Measurements from ENCODE around the gene ZNF138.

The ZNF138 gene

GRCh38 chr7:64863969-64864368 lies 69.7 kb downstream of the ZNF138 start:
- DNase-seq (ENCODE audit: extremely low read depth, insufficient read length), result no peak
- Histone ChIP-seq H3K27me3 (replicated peaks; ENCODE audit: control insufficient read depth, insufficient read depth, low read length) (no peaks in the 10 kb centered on the region), H3K4me3 (replicated peaks; ENCODE audit: low read depth, low read length) (no peak overlapping the region), H3K36me3 (ENCODE audit: control insufficient read depth, insufficient read depth, low read length) (no peaks in the 10 kb centered on the region)
- TF ChIP-seq, protein P1, sequence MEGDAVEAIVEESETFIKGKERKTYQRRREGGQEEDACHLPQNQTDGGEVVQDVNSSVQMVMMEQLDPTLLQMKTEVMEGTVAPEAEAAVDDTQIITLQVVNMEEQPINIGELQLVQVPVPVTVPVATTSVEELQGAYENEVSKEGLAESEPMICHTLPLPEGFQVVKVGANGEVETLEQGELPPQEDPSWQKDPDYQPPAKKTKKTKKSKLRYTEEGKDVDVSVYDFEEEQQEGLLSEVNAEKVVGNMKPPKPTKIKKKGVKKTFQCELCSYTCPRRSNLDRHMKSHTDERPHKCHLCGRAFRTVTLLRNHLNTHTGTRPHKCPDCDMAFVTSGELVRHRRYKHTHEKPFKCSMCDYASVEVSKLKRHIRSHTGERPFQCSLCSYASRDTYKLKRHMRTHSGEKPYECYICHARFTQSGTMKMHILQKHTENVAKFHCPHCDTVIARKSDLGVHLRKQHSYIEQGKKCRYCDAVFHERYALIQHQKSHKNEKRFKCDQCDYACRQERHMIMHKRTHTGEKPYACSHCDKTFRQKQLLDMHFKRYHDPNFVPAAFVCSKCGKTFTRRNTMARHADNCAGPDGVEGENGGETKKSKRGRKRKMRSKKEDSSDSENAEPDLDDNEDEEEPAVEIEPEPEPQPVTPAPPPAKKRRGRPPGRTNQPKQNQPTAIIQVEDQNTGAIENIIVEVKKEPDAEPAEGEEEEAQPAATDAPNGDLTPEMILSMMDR (IDR thresholded peaks at IDR 0.05; ENCODE audit: insufficient read depth, low read length, poor library complexity, severe bottlenecking), result no peak

GRCh38 chr7:64867863-64868440 lies 73.7 kb downstream of the ZNF138 start:
- no peaks in the 10 kb centered on the region for H3K36me3 ChIP-seq (ENCODE audit: control insufficient read depth, insufficient read depth, low read length)
- H3K27me3 ChIP-seq (replicated peaks; ENCODE audit: control insufficient read depth, insufficient read depth, low read length), result no peaks in the 10 kb centered on the region
- TF ChIP-seq, protein P1 (IDR thresholded peaks at IDR 0.05; ENCODE audit: insufficient read depth, low read length, poor library complexity, severe bottlenecking), result no peak
- no peak for DNase-seq (ENCODE audit: extremely low read depth, insufficient read length)
- H3K4me3 ChIP-seq (replicated peaks; ENCODE audit: low read depth, low read length), result no peak overlapping the region

DNA sequence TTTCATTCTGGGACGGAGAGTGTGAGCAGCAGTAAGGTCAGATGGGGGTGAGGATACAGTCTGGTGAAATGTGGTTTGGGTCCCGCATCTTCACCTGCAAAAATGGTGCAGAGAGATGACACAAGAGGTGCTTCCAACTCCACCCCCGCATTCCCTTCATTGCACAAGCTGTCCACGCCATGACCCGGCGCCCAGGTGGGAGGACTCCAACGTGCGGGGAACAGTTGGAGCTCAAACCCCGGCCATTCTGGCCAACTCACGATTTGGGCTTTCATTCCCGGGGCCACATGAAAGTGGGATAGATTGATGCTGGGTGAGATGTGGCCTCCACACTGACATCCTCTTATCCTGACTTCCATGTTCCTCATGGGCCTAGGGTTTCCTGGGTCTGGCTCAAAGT lies 74.3 kb downstream of the ZNF138 start:
- no peak for DNase-seq (ENCODE audit: extremely low read depth, insufficient read length)
- Histone ChIP-seq H3K27me3 (replicated peaks; ENCODE audit: control insufficient read depth, insufficient read depth, low read length) (no peaks in the 10 kb centered on the region), H3K4me3 (replicated peaks; ENCODE audit: low read depth, low read length) (no peak overlapping the region), H3K36me3 (ENCODE audit: control insufficient read depth, insufficient read depth, low read length) (no peaks in the 10 kb centered on the region)
- TF ChIP-seq, protein P1 (IDR thresholded peaks at IDR 0.05; ENCODE audit: insufficient read depth, low read length, poor library complexity, severe bottlenecking), result no peak

DNA sequence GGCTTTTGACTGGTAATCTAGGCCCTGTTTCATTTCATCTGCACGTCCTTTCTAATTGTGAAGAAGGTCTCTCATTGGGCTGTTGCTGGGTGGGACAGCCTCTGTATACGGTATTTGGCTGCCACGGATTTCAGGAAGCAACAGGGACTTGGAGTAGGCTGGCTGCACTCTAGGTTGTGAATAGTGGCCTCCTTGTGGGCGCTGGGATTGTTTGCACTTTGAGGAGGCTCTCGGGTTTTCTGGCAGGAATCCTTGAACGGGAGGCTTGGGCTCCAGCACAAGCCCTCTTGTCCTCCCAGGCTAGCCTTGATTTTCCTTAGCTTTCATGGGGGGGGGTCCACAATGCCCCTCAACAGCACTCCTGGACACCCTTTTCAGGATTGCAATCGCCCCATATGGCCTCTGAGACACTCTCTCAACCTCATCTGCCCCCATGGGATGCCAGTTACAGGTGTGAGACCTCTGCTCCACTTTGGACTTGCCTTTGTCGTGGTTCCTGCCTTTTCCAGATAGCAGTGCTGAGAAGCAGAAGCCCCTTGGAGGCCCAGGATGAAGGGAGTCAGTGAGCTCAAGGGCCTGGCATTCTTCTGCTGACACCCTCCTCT lies 75.0 kb downstream of the ZNF138 start:
- no peak for DNase-seq (ENCODE audit: extremely low read depth, insufficient read length)
- Histone ChIP-seq H3K4me3 (replicated peaks; ENCODE audit: low read depth, low read length) (no peak overlapping the region), H3K36me3 (ENCODE audit: control insufficient read depth, insufficient read depth, low read length) (no peaks in the 10 kb centered on the region), H3K27me3 (replicated peaks; ENCODE audit: control insufficient read depth, insufficient read depth, low read length) (no peaks in the 10 kb centered on the region)
- TF ChIP-seq, protein P1 (IDR thresholded peaks at IDR 0.05; ENCODE audit: insufficient read depth, low read length, poor library complexity, severe bottlenecking), result no peak

DNA sequence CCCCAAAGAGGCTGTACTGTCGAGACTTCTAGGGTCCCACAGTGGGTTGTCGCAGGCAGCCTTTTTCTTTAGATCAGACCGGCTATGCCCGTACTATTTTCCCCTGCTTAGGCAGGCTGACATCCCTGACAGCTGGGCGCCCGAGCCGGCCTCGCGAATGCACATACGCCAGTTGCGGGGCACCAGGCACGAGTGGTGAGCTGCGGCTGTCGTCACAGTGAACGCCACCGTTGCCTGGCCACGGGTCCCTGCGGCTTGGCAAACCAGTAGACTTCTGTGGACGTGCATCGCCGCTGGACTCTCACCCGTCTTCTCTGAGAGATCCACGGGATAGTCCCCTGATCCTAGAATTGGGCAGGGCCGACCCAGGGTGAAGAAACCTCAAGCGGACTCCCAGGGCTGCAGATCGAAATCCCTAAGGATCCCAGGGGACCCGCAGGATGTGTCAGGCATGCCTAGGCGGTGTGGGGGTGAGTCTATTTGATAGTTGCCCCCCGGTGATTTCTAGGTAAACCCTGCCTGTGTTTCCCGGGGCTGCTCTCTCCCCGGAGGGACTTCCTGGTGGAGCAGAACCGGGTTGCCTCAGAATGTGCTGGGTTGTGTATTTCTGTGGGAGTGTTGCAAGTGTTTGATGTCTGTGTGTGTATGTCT lies 75.8 kb downstream of the ZNF138 start:
- TF ChIP-seq, protein P1 (IDR thresholded peaks at IDR 0.05; ENCODE audit: insufficient read depth, low read length, poor library complexity, severe bottlenecking), result no peak
- no peaks in the 10 kb centered on the region for H3K27me3 ChIP-seq (replicated peaks; ENCODE audit: control insufficient read depth, insufficient read depth, low read length)
- DNase-seq (ENCODE audit: extremely low read depth, insufficient read length), result no peak
- H3K4me3 ChIP-seq (replicated peaks; ENCODE audit: low read depth, low read length), result no peak overlapping the region
- no peaks in the 10 kb centered on the region for H3K36me3 ChIP-seq (ENCODE audit: control insufficient read depth, insufficient read depth, low read length)
